HG02623 (cell line): ENCODE data around the gene HJURP.

Experiments
- ATAC-seq: cut with Tn5 transposase; IDR thresholded peaks from one replicate; pipeline ENCODE4 v1.9.1; 2021; ENCODE audit warnings: moderate library complexity; ENCODE audit not compliant: unreplicated experiment

The HJURP gene

GRCh38 chr2:233815861-233816260 lies 38.5 kb downstream of the HJURP start:
- no peak for ATAC-seq

- ATAC-seq: no peak
Observed at GRCh38 chr2:233814056-233814835, 40.1 kb downstream of the HJURP start.

- ATAC-seq: no peak
Observed at GRCh38 chr2:233813236-233814055, 40.9 kb downstream of the HJURP start.

- ATAC-seq: no peak
Observed at GRCh38 chr2:233811732-233812131, 42.6 kb downstream of the HJURP start.

- no peak for ATAC-seq
Observed at GRCh38 chr2:233811087-233811486, 43.2 kb downstream of the HJURP start.

GRCh38 chr2:233810385-233810784 lies 44.0 kb downstream of the HJURP start:
- no peak for ATAC-seq

GRCh38 chr2:233807966-233808935 lies 46.1 kb downstream of the HJURP start:
- no peak for ATAC-seq

- ATAC-seq: no peak
Observed at GRCh38 chr2:233807215-233807865, 47.0 kb downstream of the HJURP start.

- ATAC-seq: no peak
Observed at GRCh38 chr2:233803994-233804393, 50.3 kb downstream of the HJURP start.

- ATAC-seq: no peak
Observed at GRCh38 chr2:233803292-233803911, 50.9 kb downstream of the HJURP start.

- ATAC-seq: no peak
Observed at GRCh38 chr2:233802132-233802815, 52.1 kb downstream of the HJURP start.

- ATAC-seq: no peak
Observed at GRCh38 chr2:233801357-233802131, 52.8 kb downstream of the HJURP start.

GRCh38 chr2:233800208-233800607 lies 54.1 kb downstream of the HJURP start:
- no peak for ATAC-seq

GRCh38 chr2:233799716-233800115 lies 54.6 kb downstream of the HJURP start:
- no peak for ATAC-seq

- ATAC-seq: no peak
Observed at GRCh38 chr2:233799087-233799665, 55.2 kb downstream of the HJURP start.

- ATAC-seq: no peak
Observed at GRCh38 chr2:233798335-233799086, 55.8 kb downstream of the HJURP start.

GRCh38 chr2:233796254-233796653 lies 58.1 kb downstream of the HJURP start:
- no peak for ATAC-seq

GRCh38 chr2:233795735-233796171 lies 58.6 kb downstream of the HJURP start:
- ATAC-seq: no peak
